Keratinocyte (primary cell): ENCODE measurements around the gene MEGF10. TPM values are rescaled to one million over a fixed set of nuclear protein-coding genes. Genes with fewer than 3 reads are reported as not detected.

ENCODE experiments used
- DNase-seq: peaks from one replicate; pipeline ENCODE4 v3.0.0-alpha.2; 2011; ENCODE audit warnings: low read depth, missing footprints, low spot score
- FAIRE-seq: peaks from 2 replicates; lab custom pipeline; 2011; peaks lifted over from hg19 to GRCh38; lab: Jason Lieb, UNC
- H2AFZ ChIP-seq: 2 replicates; pipeline ENCODE4 v1.6.0; 2012; ENCODE audit warnings: low read length, control low read depth, inconsistent platforms; ENCODE audit not compliant: control insufficient read depth
- H3K27ac ChIP-seq: 2 replicates; pipeline ENCODE4 v1.5.1; 2011; ENCODE audit warnings: low read length; ENCODE audit not compliant: control insufficient read depth, insufficient read depth
- H3K27me3 ChIP-seq: 3 replicates; pipeline ENCODE4 v1.6.0; 2011; ENCODE audit warnings: low read length; ENCODE audit not compliant: control insufficient read depth, insufficient read depth; ENCODE audit errors: extremely low read depth
- H3K36me3 ChIP-seq, 2 experiments: 2 replicates in 1 of 2; 3 replicates in 1 of 2; pipeline ENCODE4 v1.5.1; 2011; ENCODE audit warnings: low read length in 2 of 2, mild to moderate bottlenecking in 1 of 2; ENCODE audit not compliant: control insufficient read depth in 2 of 2, insufficient read depth in 2 of 2; ENCODE audit errors: extremely low read depth in 1 of 2
- H3K4me1 ChIP-seq: 3 replicates; pipeline ENCODE4 v1.5.1; 2011; ENCODE audit warnings: low read length; ENCODE audit not compliant: control insufficient read depth, insufficient read depth; ENCODE audit errors: extremely low read depth
- H3K4me2 ChIP-seq: 3 replicates; pipeline ENCODE4 v1.6.0; 2011; ENCODE audit warnings: low read depth, low read length; ENCODE audit not compliant: control insufficient read depth, insufficient read depth; ENCODE audit errors: extremely low read depth
- H3K4me3 ChIP-seq, 3 experiments: fragments of 200-600 bp in 1 of 3; sonication (generic) in 1 of 3; 2 replicates in 2 of 3; 3 replicates in 1 of 3; pipeline ENCODE4 v1.5.1; 2011 to 2016; ENCODE audit warnings: low read length in 3 of 3, mild to moderate bottlenecking in 3 of 3, control low read depth in 2 of 3, inconsistent platforms in 1 of 3, low read depth in 1 of 3, mixed read lengths in 1 of 3, mixed run types in 1 of 3, moderate library complexity in 1 of 3; ENCODE audit not compliant: control insufficient read depth in 2 of 3, insufficient read depth in 2 of 3; ENCODE audit errors: extremely low read depth in 1 of 3
- H3K79me2 ChIP-seq: 2 replicates; pipeline ENCODE4 v1.6.0; 2012; ENCODE audit warnings: low read length; ENCODE audit not compliant: control insufficient read depth, insufficient read depth
- H3K9ac ChIP-seq: 3 replicates; pipeline ENCODE4 v1.6.0; 2011; ENCODE audit warnings: low read length; ENCODE audit not compliant: control insufficient read depth, insufficient read depth; ENCODE audit errors: extremely low read depth
- H3K9me1 ChIP-seq: 3 replicates; pipeline ENCODE4 v1.6.0; 2011; ENCODE audit warnings: low read length; ENCODE audit not compliant: control insufficient read depth, insufficient read depth; ENCODE audit errors: extremely low read depth
- H3K9me3 ChIP-seq: 2 replicates; pipeline ENCODE4 v1.5.1; 2012; ENCODE audit warnings: low read depth, low read length; ENCODE audit not compliant: control insufficient read depth
- H4K20me1 ChIP-seq: 3 replicates; pipeline ENCODE4 v1.6.0; 2011; ENCODE audit warnings: low read length; ENCODE audit not compliant: control insufficient read depth, insufficient read depth; ENCODE audit errors: extremely low read depth
- CTCF ChIP-seq, 3 experiments: IDR thresholded peaks in 1 of 3; conservative IDR thresholded peaks in 1 of 3; optimal IDR thresholded peaks in 1 of 3; 2 replicates in 2 of 3; 3 replicates in 1 of 3; pipeline versions ENCODE3 to v1.5.1; 2011; ENCODE audit warnings: low read length in 3 of 3, mild to moderate bottlenecking in 3 of 3, moderate library complexity in 2 of 3, control low read depth in 1 of 3, inconsistent platforms in 1 of 3; ENCODE audit not compliant: insufficient read depth in 2 of 3; ENCODE audit errors: extremely low read depth in 1 of 3
- EZH2 ChIP-seq: IDR thresholded peaks from one replicate; pipeline ENCODE4 v1.6.1; 2012; ENCODE audit warnings: inconsistent platforms, mild to moderate bottlenecking, low read length, moderate library complexity
- dilution Hi-C: fragments of 300-500 bp; cut with MboI; formaldehyde crosslinking; loops from one replicate; pipeline ENCODE4 v1.7.0; 2020; ENCODE audit warnings: low sequenced_read_pairs; ENCODE audit not compliant: extremely low pct_ligation_motif_present
- polyA plus RNA-seq, 5 experiments: library from polyadenylated mRNA; depleted of rRNA in 3 of 5; stranded (reverse) in 3 of 5; stranded (forward) in 1 of 5; unstranded in 1 of 5; fragments of >200 nt; gene quantifications; 1 replicate in 1 of 5; 2 replicates in 3 of 5; 3 replicates in 1 of 5; pipeline versions ENCODE4 v1.2.1 to v1.2.3, GENCODE V29; 2011 to 2012; ENCODE audit warnings: missing spikeins in 2 of 5, low read depth in 1 of 5, low replicate concordance in 1 of 5

Gene MEGF10
- polyA plus RNA-seq, 1 donor (not counting 4 experiments of a cell fraction or from before 2014, with no cell fraction given), result not detected

GRCh38 chr5:127430627-127431026 lies 140.0 kb downstream of the MEGF10 start:
- H3K27ac ChIP-seq, result no peak overlapping the region
- no peaks in the 10 kb centered on the region for H3K36me3 ChIP-seq
- no peak overlapping the region for H3K9ac ChIP-seq
- H3K4me3 ChIP-seq, result no peak overlapping the region
- H3K9me1 ChIP-seq, result no peaks in the 10 kb centered on the region
- no peak for TF ChIP-seq EZH2
- TF ChIP-seq CTCF (optimal IDR thresholded peaks at IDR 0.05 in 1 of 3, IDR thresholded peaks at IDR 0.05 in 1 of 3, conservative IDR thresholded peaks at IDR 0.05 in 1 of 3; ENCODE audit: extremely low read depth in 1 of 3, insufficient read depth in 2 of 3, low read length in 3 of 3), result no peak
- H3K4me1 ChIP-seq, result peaks cover 4% of the 10 kb centered on the region
- no peaks in the 10 kb centered on the region for H3K27me3 ChIP-seq
- no peaks in the 10 kb centered on the region for H4K20me1 ChIP-seq
- DNase-seq (no peak), FAIRE-seq (no peak)
- no peaks in the 10 kb centered on the region for H3K79me2 ChIP-seq
- H2AFZ ChIP-seq, result no peak overlapping the region
- no peaks in the 10 kb centered on the region for H3K9me3 ChIP-seq
- dilution Hi-C loops, result no loop called here
- H3K4me2 ChIP-seq, result no peak overlapping the region

GRCh38 chr5:127431977-127432585 lies 141.5 kb downstream of the MEGF10 start:
- FAIRE-seq (no peak), DNase-seq (no peak)
- Histone ChIP-seq H3K4me2 (no peak overlapping the region), H2AFZ (peak overlapping the region; percentile 72), H3K9me3 (no peaks in the 10 kb centered on the region), H3K36me3 (no peaks in the 10 kb centered on the region), H3K27ac (no peak overlapping the region), H3K9ac (no peak overlapping the region), H3K4me1 (peaks cover 4% of the 10 kb centered on the region), H3K79me2 (no peaks in the 10 kb centered on the region), H4K20me1 (no peaks in the 10 kb centered on the region), H3K4me3 (no peak overlapping the region), H3K27me3 (no peaks in the 10 kb centered on the region), H3K9me1 (no peaks in the 10 kb centered on the region)
- no peak for TF ChIP-seq EZH2
- no peak for TF ChIP-seq CTCF (optimal IDR thresholded peaks at IDR 0.05 in 1 of 3, IDR thresholded peaks at IDR 0.05 in 1 of 3, conservative IDR thresholded peaks at IDR 0.05 in 1 of 3; ENCODE audit: extremely low read depth in 1 of 3, insufficient read depth in 2 of 3, low read length in 3 of 3)
- dilution Hi-C loops, result no loop called here
